HEK293 (cell line): ENCODE results near the gene KCNC4.

ENCODE experiments used
- CTCF ChIP-seq: fragments of 450-650 bp; formaldehyde crosslinking; IDR thresholded peaks from 2 replicates; pipeline ENCODE4 v1.5.1; 2016; ENCODE audit warnings: missing biosample characterization, missing genetic modification characterization
- PATZ1 ChIP-seq: fragments of 450-650 bp; formaldehyde crosslinking; IDR thresholded peaks from 2 replicates; pipeline ENCODE4 v1.5.1; 2016; ENCODE audit warnings: missing biosample characterization, missing genetic modification characterization
- ZBTB1 ChIP-seq: fragments of 450-650 bp; formaldehyde crosslinking; IDR thresholded peaks from 2 replicates; pipeline ENCODE4 v1.5.1; 2016; ENCODE audit warnings: missing biosample characterization, missing genetic modification characterization
- ZBTB17 ChIP-seq: fragments of 450-650 bp; formaldehyde crosslinking; IDR thresholded peaks from 2 replicates; pipeline ENCODE4 v1.5.1; 2016; ENCODE audit warnings: missing biosample characterization, missing genetic modification characterization
- ZNF24 ChIP-seq: fragments of 450-650 bp; formaldehyde crosslinking; IDR thresholded peaks from 2 replicates; pipeline ENCODE4 v1.5.1; 2016; ENCODE audit warnings: missing biosample characterization, missing genetic modification characterization
- ZNF302 ChIP-seq: fragments of 450-650 bp; formaldehyde crosslinking; IDR thresholded peaks from 2 replicates; pipeline ENCODE4 v1.5.1; 2016; ENCODE audit warnings: missing biosample characterization, missing genetic modification characterization, low read depth
- ZNF335 ChIP-seq: fragments of 450-650 bp; formaldehyde crosslinking; conservative IDR thresholded peaks from 2 replicates; pipeline ENCODE4 v1.5.1; 2016; ENCODE audit warnings: missing biosample characterization, missing genetic modification characterization
- ZNF350 ChIP-seq: fragments of 450-650 bp; formaldehyde crosslinking; IDR thresholded peaks from 2 replicates; pipeline ENCODE4 v1.5.0; 2017; ENCODE audit warnings: missing biosample characterization, mild to moderate bottlenecking, missing genetic modification characterization
- ZNF549 ChIP-seq: fragments of 450-650 bp; IDR thresholded peaks from 2 replicates; pipeline ENCODE4 v1.5.1; 2018; ENCODE audit warnings: missing biosample characterization, missing genetic modification characterization, mild to moderate bottlenecking, inconsistent platforms, moderate library complexity
- ZNF580 ChIP-seq: fragments of 450-650 bp; formaldehyde crosslinking; IDR thresholded peaks from 2 replicates; pipeline ENCODE4 v1.5.1; 2016; ENCODE audit warnings: missing biosample characterization, missing genetic modification characterization

GRCh38 chr1:110208916-110209645 is 1.0 kb upstream of the KCNC4 start:
- TF ChIP-seq CTCF (tag by site-specific recombination) (no peak), ZNF580 (tag by site-specific recombination) (no peak), ZNF549 (no peak), ZNF302 (no peak), ZBTB17 (tag by site-specific recombination) (no peak), ZNF335 (tag by site-specific recombination) (no peak), ZBTB1 (tag by site-specific recombination) (no peak), PATZ1 (no peak), ZNF350 (no peak), ZNF24 (tag by site-specific recombination) (no peak)
